HG03060 (cell line): Measurements from ENCODE around the gene TOR3A.

Experiments
- ATAC-seq: cut with Tn5 transposase; IDR thresholded peaks from one replicate; pipeline ENCODE4 v1.9.1; 2021; ENCODE audit warnings: low read depth, moderate number of reproducible peaks; ENCODE audit not compliant: unreplicated experiment

TOR3A gene

DNA sequence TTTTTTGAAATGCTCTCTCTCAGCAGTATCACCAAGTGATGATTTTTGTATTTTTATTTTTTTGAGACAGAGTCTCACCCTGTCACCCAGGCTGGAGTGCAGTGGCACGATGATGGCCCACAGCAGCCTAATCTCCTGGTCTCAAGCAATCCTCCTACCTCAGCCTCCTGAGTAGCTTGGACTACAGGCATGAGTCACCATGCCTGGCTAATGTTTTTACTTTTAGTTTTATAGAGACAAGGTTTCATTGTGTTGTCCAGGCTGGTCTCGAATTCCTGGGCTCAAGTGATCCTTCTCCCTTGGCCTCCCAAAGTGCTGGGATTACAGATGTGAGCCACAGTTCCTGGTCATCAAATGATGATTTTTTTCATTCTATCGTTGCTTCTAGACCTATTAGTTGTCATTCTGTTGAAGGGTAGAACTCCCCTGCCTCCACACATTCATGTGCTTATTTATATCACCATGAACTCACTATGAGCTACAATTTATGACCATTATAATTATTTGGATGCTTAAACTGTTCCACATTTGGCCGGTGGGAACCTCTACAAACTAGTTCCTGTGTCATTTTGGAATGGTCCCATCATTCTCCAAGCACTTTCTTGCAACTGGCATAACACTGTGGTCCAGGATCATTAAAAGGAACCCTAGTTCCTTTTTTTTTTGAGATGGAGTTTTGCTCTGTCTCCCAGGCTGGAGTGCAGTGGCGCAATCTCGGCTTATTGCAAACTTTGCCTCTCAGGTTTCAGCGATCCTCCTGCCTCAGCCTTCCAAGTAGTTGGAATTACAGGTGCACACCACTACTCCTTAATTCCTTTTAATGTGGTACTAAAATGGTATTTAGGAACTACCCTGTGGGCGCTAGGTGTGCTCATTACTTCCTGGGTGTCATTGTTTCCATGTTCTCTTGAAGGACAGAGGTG, 20.2 kb upstream of the TOR3A start:
- ATAC-seq = no peak

DNA sequence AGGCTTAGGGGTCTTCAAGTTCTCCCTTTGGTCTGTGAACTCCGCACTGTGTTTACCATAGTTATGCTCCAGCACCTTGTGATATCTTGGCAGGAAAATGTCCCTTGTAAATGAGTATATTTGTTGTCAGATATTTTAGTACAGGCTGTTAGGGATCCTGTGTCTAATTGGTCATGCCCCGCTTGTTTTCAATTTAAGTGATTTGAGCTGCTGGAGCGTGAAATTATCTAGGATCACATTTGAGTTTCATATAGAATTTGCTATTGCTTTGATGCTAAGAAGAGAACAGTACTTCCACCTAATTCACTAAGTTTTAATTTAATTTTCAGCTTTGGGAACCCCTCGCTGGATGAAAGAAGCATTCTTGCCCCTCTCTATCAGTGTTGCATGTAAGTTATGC, 15.4 kb upstream of the TOR3A start:
- ATAC-seq = no peak

DNA sequence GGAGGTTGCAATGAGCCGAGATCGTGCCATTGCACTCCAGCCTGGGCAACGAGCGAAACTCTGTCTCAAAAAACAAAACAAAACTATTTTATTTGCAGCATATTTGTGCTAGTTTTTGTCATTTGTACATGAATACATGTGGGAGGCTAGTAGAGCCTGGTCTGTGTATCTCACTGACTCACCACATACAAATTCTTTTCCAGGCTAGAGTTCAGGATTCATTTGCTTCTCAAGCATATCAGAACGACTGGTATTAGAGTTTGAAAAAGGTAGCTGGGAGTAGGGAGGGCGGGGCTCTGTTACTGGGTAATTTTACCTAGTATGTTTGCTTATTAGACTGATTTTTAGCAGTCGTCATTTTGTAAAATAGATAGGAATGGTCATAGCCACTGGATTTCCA, 4.5 kb upstream of the TOR3A start:
- ATAC-seq = no peak

DNA sequence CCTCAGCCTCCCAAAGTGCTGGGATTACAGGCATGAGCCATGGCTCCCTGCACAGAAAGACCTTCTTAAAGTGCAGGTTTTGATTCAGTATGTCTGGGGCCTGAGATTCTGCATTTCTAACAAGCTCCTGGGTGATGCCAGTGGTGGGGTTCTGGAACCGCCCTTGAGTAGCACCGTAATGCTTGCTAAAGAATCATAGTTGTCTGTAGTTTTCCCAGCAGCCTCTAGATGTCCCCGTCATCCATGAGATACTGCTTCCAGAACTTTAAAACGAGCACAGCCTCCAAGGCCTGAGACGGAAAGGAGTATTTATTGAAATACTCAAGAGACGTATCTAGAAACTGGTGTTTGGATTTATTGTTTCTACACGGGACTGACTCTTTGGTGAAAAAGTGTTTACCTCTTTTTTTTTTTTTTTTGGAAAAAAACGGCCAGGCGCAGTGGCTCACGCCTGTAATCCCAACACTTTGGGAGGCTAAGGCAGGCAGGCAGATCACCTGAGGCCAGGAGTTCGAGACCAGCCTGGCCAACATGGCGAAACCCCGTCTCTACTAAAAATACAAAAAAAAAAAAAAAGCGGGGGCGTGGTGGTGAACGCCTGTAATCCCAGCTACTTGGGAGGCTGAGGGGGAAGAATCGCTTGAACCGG, 2.6 kb upstream of the TOR3A start:
- ATAC-seq = no peak

DNA sequence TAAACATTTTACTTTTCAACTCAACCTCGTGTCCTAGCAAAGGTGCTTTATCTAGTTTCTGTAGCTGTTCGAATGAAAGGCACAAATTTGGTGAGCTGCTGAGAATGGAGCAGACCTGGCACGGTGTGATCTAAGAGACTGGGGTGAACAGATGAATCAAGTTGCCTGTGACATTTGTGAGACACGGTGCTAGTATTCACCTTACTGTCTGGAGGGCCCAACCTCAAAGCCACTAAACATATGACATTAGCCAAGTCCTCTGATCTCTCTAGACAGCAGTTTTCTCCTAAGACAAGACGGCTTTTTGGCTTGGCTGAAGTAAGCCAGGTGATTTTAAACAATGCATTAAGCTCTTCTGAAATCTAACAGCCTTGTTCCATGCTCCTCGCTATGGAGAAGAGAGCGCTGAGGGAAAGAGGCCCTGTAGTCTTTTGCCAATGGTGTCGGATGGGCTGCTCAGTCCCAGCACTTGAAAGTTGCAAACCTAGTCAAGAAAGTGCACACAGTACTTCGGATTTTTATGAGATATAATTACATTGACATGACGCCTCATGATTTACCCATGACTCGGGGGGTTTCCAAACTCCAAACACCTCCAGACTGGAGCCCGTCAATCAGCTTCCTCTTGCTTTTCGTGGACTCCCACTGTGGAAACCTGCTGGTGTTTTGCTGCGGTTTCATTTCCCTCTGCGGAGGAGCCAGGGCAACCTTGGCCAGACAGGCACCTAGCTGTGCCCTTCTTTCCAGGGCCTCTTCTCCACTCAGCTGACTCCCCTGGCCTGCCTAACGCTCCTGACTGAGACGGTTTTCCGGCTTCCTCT, 794 bp upstream of the TOR3A start:
- ATAC-seq = peak; percentile 14

DNA sequence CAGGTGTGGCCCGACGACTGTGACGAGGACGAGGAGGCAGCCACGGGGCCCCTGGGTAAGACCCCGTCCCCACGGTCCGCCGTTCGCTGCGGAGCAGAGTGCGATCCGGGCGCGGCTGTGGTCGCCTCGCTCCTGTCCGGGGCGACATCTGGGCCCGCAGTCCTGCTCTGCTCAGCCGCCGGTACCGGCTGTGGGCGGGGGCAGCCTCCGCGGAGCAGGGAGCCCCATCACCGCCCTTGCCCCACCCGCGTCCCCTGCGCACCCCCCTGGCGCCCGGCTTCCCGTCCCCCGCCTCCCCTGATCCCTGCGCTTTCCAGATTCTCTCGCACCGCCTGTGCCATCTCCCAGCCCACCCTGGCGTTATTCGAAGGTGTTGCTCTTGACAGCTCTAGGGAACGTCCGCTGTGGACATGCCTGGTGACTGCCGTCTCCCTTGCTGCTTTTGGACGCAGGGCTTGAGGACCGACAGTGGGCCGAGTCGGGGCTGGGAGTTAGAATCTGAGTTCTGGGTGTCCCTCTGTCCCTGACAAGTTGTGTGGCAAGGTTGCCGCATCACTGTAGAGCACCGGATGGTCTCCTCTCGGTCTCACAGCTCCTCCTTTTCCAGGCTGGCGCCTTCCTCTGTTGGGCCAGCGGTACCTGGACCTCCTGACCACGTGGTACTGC, 596 bp downstream of the TOR3A start:
- no peak for ATAC-seq

DNA sequence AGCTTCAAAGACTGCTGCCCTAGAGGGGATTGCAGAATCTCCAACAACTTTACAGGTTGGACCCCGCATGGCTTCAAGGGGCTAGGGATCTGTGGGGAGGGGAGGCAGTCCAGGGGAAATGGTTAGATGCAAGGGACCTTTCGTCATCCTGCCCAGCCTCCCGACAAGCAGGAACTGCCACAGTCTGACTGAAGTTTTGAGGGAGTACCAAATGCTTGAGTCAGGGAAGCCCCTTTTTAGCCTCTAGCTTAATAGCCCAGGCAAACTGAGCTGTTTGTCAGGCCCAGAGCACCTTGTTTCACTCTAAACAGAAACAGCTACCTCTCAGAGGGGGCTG, 1.1 kb downstream of the TOR3A start:
- ATAC-seq = no peak

DNA sequence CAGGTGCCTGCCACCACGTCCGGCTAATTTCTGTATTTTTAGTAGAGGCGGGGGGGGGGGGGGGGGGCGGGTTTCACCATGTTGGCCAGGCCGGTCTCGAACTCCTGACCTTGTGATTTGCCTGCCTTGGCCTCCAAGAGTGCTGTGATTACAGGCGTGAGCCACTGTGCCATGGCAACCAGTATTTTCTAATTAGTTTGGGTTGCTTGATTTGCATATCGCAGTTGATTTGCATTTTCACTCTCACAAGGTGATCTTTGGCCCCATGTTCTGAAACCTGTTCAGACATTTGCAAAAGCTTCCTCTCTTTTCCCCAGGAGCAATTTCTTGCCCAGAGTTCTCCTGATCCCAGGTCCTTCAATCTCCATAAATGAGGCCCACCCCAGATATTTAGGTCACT, 1.7 kb downstream of the TOR3A start:
- ATAC-seq = no peak

DNA sequence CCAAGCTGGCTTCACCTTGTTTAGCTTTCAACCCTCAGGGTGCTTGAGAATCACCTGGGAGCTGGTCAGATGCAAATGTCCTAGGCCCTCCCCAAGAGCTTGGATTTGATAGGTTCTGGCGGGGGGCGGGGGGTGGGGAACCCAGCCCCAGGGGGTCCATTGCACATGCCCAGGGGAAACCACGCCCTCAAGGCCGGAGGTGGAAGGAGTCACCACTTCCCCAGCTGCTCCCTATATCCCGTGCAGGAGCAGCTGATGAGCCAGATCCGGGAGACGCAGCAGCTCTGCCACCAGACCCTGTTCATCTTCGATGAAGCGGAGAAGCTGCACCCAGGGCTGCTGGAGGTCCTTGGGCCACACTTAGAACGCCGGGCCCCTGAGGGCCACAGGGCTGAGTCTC, 5.8 kb downstream of the TOR3A start:
- no peak for ATAC-seq

DNA sequence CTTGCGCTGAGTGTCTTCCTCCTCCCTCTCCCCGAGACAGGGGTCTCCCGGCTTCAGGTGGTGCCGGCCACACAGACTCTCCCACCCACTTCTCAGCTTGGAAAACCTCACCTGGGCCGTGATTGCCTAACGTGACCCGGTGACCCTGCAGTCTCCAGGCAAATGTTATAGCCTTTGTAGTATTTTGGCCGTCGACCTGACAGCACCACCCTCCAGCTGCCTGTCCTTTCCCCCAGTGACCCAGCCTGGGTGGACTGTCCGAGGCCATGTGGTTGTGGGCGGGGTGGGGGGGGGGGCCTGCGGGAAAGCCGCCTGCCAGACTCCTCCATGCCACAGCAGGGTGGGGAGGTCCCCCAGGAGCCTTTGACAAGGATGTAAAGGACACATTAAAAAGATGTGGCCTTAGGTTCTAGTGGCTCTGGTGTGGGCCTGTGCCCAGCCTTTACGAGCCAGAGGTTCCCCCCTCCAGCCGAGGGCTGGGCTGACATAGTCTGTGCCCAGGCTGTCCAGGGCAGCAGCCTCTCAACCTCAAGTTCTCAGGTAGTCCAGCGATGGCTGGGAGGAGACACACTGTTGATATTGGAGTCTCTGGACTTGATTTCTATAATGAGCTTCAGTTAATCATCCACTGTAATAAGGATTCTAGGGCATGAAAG, 8.1 kb downstream of the TOR3A start:
- no peak for ATAC-seq

DNA sequence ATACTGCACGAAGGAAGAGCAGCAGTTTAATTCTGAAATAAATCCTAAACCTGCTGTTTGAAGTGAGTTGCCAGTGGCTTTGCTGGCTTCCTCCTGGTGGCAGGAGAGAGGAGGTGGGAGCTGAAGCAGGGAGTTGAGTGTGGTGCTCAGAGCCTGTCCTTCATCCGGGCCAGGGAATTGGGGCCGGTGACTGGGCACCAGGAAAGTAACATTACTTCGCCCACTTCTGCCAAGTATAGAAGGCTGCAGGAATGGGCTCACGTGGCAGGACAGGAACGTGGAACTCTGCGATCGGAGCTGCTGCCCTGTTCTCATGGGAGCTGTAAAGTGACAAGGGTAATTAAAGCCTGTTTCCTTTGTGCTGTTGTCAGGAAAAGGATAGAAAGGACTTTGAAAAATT, 8.7 kb downstream of the TOR3A start:
- ATAC-seq = no peak

DNA sequence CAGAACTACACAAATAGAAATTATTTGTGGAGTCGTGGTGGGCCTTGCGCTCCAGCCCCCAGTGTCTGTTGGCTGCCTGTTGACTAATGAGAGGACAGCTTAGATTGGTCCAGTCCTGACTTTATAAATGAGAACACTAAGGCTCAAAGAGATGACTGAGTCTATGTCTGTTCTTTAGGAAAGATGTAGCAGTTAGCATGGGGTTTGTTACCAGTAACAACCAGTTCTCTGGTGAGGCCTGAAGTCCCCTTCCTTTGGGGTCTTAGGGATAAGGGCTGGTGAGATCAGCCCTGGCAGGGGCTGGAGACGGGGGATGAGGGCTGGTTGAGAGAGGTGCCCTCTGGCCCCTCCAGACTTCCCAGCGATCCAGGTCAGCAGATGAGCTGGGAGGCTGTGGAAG, 9.1 kb downstream of the TOR3A start:
- no peak for ATAC-seq

DNA sequence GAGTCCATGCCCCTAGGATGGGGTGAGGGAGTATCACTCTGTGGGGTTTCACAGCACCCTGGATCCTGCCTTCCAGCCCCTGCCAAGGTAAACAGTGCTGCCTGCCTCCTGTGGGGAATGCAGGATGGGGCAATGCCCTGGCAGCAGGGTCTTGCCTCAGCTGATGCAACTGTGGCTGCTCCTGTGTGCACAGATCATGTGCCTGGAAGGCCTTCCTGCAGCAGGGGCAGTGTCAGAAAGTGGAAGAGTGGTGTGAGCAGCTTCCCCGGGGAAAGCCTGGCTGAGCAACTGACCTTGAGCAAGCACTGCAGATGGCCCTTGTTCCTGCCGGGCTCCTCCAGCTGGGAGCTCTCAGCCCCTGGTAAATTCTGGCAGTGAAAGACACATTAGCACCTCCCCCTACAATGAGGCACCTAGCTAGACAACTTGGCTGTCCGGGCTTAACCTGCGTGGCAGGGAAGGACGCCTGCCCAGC, 9.9 kb downstream of the TOR3A start:
- no peak for ATAC-seq

DNA sequence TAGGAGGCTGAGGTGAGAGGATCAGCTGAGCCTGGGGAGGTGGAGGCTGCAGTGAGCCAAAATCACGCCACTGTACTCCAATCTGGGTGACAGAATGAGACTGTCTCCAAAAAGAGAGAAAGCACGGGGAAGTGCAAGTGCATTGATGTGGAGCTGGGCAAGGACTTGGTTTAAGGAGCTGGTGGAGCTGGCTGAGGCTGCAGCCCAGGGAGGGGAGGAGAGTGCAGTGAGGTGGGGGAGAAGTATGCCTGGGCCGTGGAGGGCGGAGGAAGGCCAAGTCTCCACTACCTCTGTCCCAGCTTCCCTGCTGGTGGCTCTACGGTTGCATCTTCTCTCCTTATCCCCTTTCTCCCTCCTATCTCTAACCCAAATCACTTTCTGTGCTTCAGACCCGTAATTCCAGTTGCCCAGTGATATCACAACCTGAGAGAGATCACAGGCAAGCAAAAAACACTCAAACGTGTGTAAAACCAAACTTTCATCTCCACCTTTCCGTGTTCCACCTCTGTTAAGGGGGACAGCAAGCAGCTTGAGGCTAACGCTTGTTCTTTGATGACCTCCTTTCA, 11.1 kb downstream of the TOR3A start:
- ATAC-seq = no peak

DNA sequence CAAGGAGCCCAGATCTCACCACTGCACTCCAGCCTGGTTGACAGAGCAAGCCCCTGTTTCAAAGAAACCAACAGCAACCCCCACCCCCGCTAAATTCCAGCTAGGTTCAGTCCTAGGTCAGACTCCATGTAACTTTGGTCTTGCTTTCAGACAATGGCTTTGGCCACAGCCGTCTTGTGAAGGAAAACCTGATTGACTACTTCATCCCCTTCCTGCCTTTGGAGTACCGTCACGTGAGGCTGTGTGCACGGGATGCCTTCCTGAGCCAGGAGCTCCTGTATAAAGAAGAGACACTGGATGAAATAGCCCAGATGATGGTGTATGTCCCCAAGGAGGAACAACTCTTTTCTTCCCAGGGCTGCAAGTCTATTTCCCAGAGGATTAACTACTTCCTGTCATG, 12.9 kb downstream of the TOR3A start:
- ATAC-seq = no peak

DNA sequence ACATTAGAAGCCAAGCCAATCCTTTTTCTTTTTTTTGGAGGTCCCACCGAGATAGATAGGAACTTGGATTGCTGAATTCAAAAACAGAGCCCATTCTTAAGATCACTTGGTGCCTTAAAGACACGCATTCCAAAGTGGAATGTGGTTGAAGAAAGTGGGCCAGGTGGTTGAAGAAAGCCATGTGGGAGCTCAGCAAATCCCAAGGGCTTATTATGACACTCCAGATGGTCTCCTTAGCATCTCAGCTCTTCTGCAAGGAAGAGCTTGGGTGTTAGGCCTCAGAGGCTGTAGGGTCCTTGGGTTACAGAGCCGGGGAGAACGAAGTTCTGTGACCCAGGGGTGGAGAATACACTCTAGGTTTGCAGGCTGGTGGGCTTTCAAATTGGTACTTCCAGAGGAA, 13.5 kb downstream of the TOR3A start:
- no peak for ATAC-seq

DNA sequence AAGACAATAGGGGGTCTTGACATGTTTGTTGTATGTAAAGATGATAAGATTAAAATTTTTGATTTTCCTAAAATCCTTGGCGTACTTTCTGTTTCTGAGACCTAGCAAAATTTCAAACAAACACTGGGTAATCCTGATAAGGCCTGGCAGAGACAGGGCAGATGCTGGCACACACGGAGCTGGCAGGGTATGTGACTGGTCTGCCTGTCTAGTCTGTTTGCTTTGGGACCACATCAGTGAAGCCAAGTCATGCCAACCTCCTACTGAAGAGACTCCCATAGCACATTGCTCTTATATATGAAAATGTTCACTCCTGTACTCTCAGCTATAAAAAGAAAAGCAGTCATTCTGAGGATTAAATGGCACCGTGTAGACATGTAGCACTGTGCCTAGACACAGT, 14.1 kb downstream of the TOR3A start:
- no peak for ATAC-seq

DNA sequence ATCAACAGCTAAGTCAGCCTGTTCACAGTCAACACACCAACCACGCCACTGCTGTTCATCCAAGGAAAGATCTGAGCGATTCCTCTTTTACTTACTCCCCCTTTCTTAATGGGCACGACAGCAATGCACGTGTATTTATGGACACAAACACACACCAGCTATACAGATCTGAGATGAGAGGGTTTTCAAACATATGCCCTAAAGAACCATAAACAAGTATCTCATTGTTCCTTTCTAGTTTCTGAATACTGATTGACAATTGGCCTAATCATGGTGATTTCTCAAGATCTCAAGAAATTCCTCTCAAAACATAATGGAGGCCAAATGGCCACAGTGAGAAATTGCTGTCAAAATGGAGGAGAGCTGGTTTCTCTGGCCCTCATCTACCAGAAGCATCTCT, 18.0 kb downstream of the TOR3A start:
- ATAC-seq = no peak

DNA sequence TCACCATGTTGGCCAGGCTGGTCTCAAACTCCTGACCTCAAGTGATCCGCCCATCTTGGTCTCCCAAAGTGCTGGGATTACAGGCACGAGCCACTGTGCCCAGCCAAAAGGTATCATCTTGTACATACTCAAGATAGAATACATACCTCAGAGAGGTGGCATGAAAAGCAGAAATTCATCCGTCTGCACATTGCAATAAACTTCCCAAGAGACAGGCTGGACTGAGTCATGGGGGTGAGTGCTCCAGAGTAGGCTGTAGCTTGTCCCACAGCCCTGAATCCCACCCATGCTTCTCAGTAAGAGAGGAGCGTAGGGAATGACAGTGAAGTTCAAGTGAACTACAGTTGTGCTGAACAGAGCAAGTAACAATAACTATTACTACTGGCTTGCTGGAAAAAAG, 19.7 kb downstream of the TOR3A start:
- no peak for ATAC-seq

DNA sequence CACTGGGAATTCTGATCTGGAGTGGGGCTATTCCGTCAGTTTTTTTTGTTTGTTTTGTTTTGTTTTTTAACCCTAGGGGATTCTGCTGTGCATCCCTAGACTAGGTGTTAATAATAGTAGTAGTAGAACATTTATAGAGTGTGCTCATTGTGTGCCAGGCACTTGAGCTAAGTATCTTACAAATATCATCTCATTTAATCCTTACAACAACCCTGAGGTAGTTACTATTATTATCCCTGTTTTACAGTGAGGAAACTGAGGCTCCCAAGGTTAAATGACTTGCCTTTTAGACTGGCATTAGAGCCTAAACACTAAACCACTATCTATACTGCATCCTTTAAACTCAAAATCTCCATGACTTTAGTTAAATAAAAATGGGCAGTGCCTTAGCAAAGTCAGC, 22.1 kb downstream of the TOR3A start:
- ATAC-seq = no peak
